Measurements from ENCODE around the gene HOXD10. TPM values are rescaled to one million over a fixed set of nuclear protein-coding genes. Genes with fewer than 3 reads are reported as not detected.
A peak's percentile ranks its signal among the peaks of the same experiment; 100 is the strongest.

HOXD10 gene
- total RNA-seq, 1 donor from 2014 or later: not detected

- peak overlapping the region; percentile 90 for H3K4me3 Mint-ChIP-seq (ENCODE audit: unreplicated experiment)
- no peaks in the 10 kb centered on the region for H3K9me3 Mint-ChIP-seq (ENCODE audit: unreplicated experiment)
- no peak overlapping the region for H3K27ac Mint-ChIP-seq (ENCODE audit: unreplicated experiment)
- peaks cover 43% of the 10 kb centered on the region for H3K27me3 Mint-ChIP-seq (ENCODE audit: unreplicated experiment)
- no peak for TF ChIP-seq CTCF (IDR thresholded peaks at IDR 0.05; ENCODE audit: unreplicated experiment)
- H3K36me3 Mint-ChIP-seq (ENCODE audit: low read depth, unreplicated experiment): no peaks in the 10 kb centered on the region
- DNase-seq (ENCODE audit: low spot score): no peak
- peaks cover 30% of the 10 kb centered on the region for H3K4me1 Mint-ChIP-seq (ENCODE audit: unreplicated experiment)
Measured at GRCh38 chr2:176127774-176128072, 11.1 kb downstream of the HOXD10 start.

GRCh38 chr2:176128172-176128981 lies 11.8 kb downstream of the HOXD10 start:
- Mint-ChIP-seq H3K36me3 (ENCODE audit: low read depth, unreplicated experiment) (no peaks in the 10 kb centered on the region), H3K4me1 (ENCODE audit: unreplicated experiment) (peaks cover 30% of the 10 kb centered on the region), H3K27ac (ENCODE audit: unreplicated experiment) (peak overlapping the region; percentile 7), H3K9me3 (ENCODE audit: unreplicated experiment) (no peaks in the 10 kb centered on the region), H3K4me3 (ENCODE audit: unreplicated experiment) (peak overlapping the region; percentile 90), H3K27me3 (ENCODE audit: unreplicated experiment) (peaks cover 43% of the 10 kb centered on the region)
- no peak for TF ChIP-seq CTCF (IDR thresholded peaks at IDR 0.05; ENCODE audit: unreplicated experiment)
- DNase-seq (ENCODE audit: low spot score): peak; percentile 24

- TF ChIP-seq CTCF (IDR thresholded peaks at IDR 0.05; ENCODE audit: unreplicated experiment): no peak
- peak within 1 kb of the TSS; percentile 90 for H3K4me3 Mint-ChIP-seq (ENCODE audit: unreplicated experiment)
- H3K36me3 Mint-ChIP-seq (ENCODE audit: low read depth, unreplicated experiment): no peaks in the 10 kb centered on the region
- peaks cover 40% of the 10 kb centered on the region for H3K27me3 Mint-ChIP-seq (ENCODE audit: unreplicated experiment)
- no peaks in the 10 kb centered on the region for H3K9me3 Mint-ChIP-seq (ENCODE audit: unreplicated experiment)
- H3K27ac Mint-ChIP-seq (ENCODE audit: unreplicated experiment): peak within 1 kb of the TSS; percentile 76
- peaks cover 28% of the 10 kb centered on the region for H3K4me1 Mint-ChIP-seq (ENCODE audit: unreplicated experiment)
- DNase-seq (ENCODE audit: low spot score): peak; percentile 74
Measured at GRCh38 chr2:176128982-176129796, 12.6 kb downstream of the HOXD10 start, which contains the start of gene HOXD8. HOXD8 (plus strand) TSS chr2:176129705; CDS start chr2:176130367, 662 bp downstream.

- Mint-ChIP-seq H3K36me3 (ENCODE audit: low read depth, unreplicated experiment) (no peaks in the 10 kb centered on the region), H3K4me3 (ENCODE audit: unreplicated experiment) (peak overlapping the region; percentile 81), H3K4me1 (ENCODE audit: unreplicated experiment) (peaks cover 29% of the 10 kb centered on the region), H3K9me3 (ENCODE audit: unreplicated experiment) (no peaks in the 10 kb centered on the region), H3K27ac (ENCODE audit: unreplicated experiment) (no peak overlapping the region), H3K27me3 (ENCODE audit: unreplicated experiment) (peaks cover 38% of the 10 kb centered on the region)
- DNase-seq (ENCODE audit: low spot score): no peak
- TF ChIP-seq CTCF (IDR thresholded peaks at IDR 0.05; ENCODE audit: unreplicated experiment): no peak
Measured at GRCh38 chr2:176129813-176130146, 13.2 kb downstream of the HOXD10 start.
